B cell (primary cell): ENCODE results near the gene ABCD3. TPM values are rescaled to one million over a fixed set of nuclear protein-coding genes. Genes with fewer than 3 reads are reported as not detected.
"Not testable (repeated sequence)": the region's sequence is repeated elsewhere in the genome, so short reads cannot be mapped to it uniquely, and the experiment has no call there.

Experiments
- ATAC-seq: fragments of 200-7000 bp; cut with Tn5 transposase; one replicate; pipeline ENCODE4 v1.10.0; 2021; ENCODE audit warnings: low read depth, mild to moderate bottlenecking, moderate number of reproducible peaks, moderate library complexity
- CTCF ChIA-PET: fragments of 350-600 bp; sonication (Branson Sonifier 250); formaldehyde crosslinking; loops from one replicate; lab custom pipeline; 2021; ENCODE audit warnings: antibody characterized with exemption, inconsistent platforms; lab: Charles Lee
- POLR2A ChIA-PET: fragments of 350-600 bp; sonication (Branson Sonifier 250); formaldehyde crosslinking; loops from one replicate; lab custom pipeline; 2021; ENCODE audit warnings: antibody characterized with exemption; lab: Charles Lee
- DNase-seq: peaks from one replicate; pipeline ENCODE4 v3.0.0; 2013
- H2AFZ ChIP-seq: 2 replicates; pipeline ENCODE4 v1.6.1; 2012; ENCODE audit warnings: mild to moderate bottlenecking, low read depth, low read length; ENCODE audit not compliant: insufficient read depth, poor library complexity, severe bottlenecking
- H3K27ac ChIP-seq, 2 donors: 1 replicate in 1 of 2; 2 replicates in 1 of 2; pipeline ENCODE4 v1.5.1; 2012 to 2013; ENCODE audit warnings: low read length in 2 of 2, mild to moderate bottlenecking in 2 of 2, moderate library complexity in 1 of 2
- H3K27me3 ChIP-seq, 4 experiments: fragments of 200-600 bp in 1 of 4; sonication (generic) in 1 of 4; replicated peaks in 1 of 4; 1 replicate in 2 of 4; 2 replicates in 2 of 4; pipeline versions ENCODE4 v1.6.1 to v1.7.0; 2013 to 2016; ENCODE audit warnings: low read length in 3 of 4, mild to moderate bottlenecking in 2 of 4, mixed read lengths in 1 of 4, moderate library complexity in 1 of 4; ENCODE audit not compliant: insufficient read depth in 4 of 4, control insufficient read depth in 3 of 4; ENCODE audit errors: control extremely low read depth in 1 of 4
- H3K36me3 ChIP-seq, 2 experiments: replicated peaks in 1 of 2; 1 replicate in 1 of 2; 2 replicates in 1 of 2; pipeline versions ENCODE4 v1.6.1 to v1.7.1; 2013; ENCODE audit warnings: low read length in 1 of 2; ENCODE audit not compliant: insufficient read depth in 2 of 2, control insufficient read depth in 1 of 2; ENCODE audit errors: control extremely low read depth in 1 of 2, extremely low read depth in 1 of 2
- H3K4me1 ChIP-seq, 2 donors: fragments of 200-600 bp in 1 of 2; sonication (generic) in 1 of 2; 1 replicate in 1 of 2; 2 replicates in 1 of 2; pipeline versions ENCODE4 v1.5.1 to v1.6.1; 2013 to 2017; ENCODE audit warnings: low read length in 2 of 2; ENCODE audit not compliant: control insufficient read depth in 2 of 2, insufficient read depth in 2 of 2
- H3K4me2 ChIP-seq: replicated peaks from 2 replicates; pipeline ENCODE3; 2012; ENCODE audit warnings: mild to moderate bottlenecking, low read depth, low read length; ENCODE audit not compliant: poor library complexity, severe bottlenecking
- H3K4me3 ChIP-seq, 5 experiments: fragments of 200-600 bp in 1 of 5; sonication (generic) in 1 of 5; 1 replicate in 3 of 5; 2 replicates in 2 of 5; pipeline versions ENCODE4 v1.5.1 to v1.7.0; 2011 to 2016; ENCODE audit warnings: low read length in 4 of 5, mild to moderate bottlenecking in 4 of 5, low read depth in 2 of 5, control low read depth in 1 of 5, moderate library complexity in 1 of 5; ENCODE audit not compliant: insufficient read depth in 1 of 5; ENCODE audit errors: control extremely low read depth in 1 of 5, extremely low read depth in 1 of 5
- H3K79me2 ChIP-seq: fragments of 200-600 bp; sonication (generic); one replicate; pipeline ENCODE4 v1.6.0; 2016; ENCODE audit warnings: low read length; ENCODE audit not compliant: control insufficient read depth, insufficient read depth
- H3K9ac ChIP-seq: fragments of 200-600 bp; sonication (generic); 2 replicates; pipeline ENCODE4 v1.6.1; 2017; ENCODE audit warnings: mild to moderate bottlenecking, low read length, moderate library complexity
- H3K9me3 ChIP-seq, 3 donors: one replicate each; pipeline versions ENCODE4 v1.6.1 to v1.7.1; 2013; ENCODE audit warnings: low read length in 2 of 3; ENCODE audit not compliant: control insufficient read depth in 2 of 3, insufficient read depth in 1 of 3; ENCODE audit errors: control extremely low read depth in 1 of 3
- H4K20me1 ChIP-seq: 2 replicates; pipeline ENCODE4 v1.6.0; 2012; ENCODE audit warnings: mild to moderate bottlenecking, low read length; ENCODE audit not compliant: insufficient read depth, control insufficient read depth, poor library complexity, severe bottlenecking
- H3K27ac Mint-ChIP-seq: one replicate; pipeline ENCODE4 v1.8.0; 2021; ENCODE audit warnings: mixed read lengths
- H3K27me3 Mint-ChIP-seq: one replicate; pipeline ENCODE4 v1.8.0; 2021; ENCODE audit warnings: mixed read lengths
- H3K4me1 Mint-ChIP-seq: one replicate; pipeline ENCODE4 v1.8.0; 2021; ENCODE audit warnings: mixed read lengths
- H3K4me3 Mint-ChIP-seq: one replicate; pipeline ENCODE4 v1.8.0; 2021; ENCODE audit warnings: mixed read lengths
- H3K9me3 Mint-ChIP-seq: one replicate; pipeline ENCODE4 v1.8.0; 2022; ENCODE audit warnings: mixed read lengths; ENCODE audit not compliant: insufficient read depth
- WGBS: methylation state at CpG from one replicate; pipeline ENCODE4 v1.1.5; 2013; ENCODE audit warnings: missing lambda C conversion rate; ENCODE audit not compliant: insufficient coverage; 5-methylcytosine and 5-hydroxymethylcytosine counted together
- intact Hi-C: fragments of 100-400 bp; cut with micrococcal nuclease; formaldehyde crosslinking; loops from one replicate; pipeline ENCODE4 v1.10.0; 2022
- polyA plus RNA-seq: library from polyadenylated mRNA; depleted of rRNA; stranded (reverse); fragments of >200 nt; gene quantifications from 2 replicates; pipeline ENCODE4 v1.2.3, GENCODE V29; 2012
- total RNA-seq, 2 donors: library from RNA; stranded (reverse); fragments of 120-200 nt in 1 of 2; gene quantifications; 1 replicate in 1 of 2; 2 replicates in 1 of 2; pipeline versions ENCODE4 v1.2.3 to v1.2.4, GENCODE V29; 2013 to 2022

The ABCD3 gene
- total and polyA plus RNA-seq, 2 donors (not counting 1 experiment from before 2014, with no cell fraction given), result 4.0 to 19.4 TPM

- H3K9ac ChIP-seq, H4K20me1 ChIP-seq, H3K4me1 ChIP-seq, ATAC-seq, DNase-seq, H3K36me3 ChIP-seq, H3K9me3 Mint-ChIP-seq, H3K9me3 ChIP-seq, intact Hi-C loops, H3K27me3 ChIP-seq, H3K4me2 ChIP-seq, H3K4me3 Mint-ChIP-seq, H3K27ac ChIP-seq, POLR2A ChIA-PET, H3K79me2 ChIP-seq, H2AFZ ChIP-seq, H3K4me1 Mint-ChIP-seq, CTCF ChIA-PET, H3K4me3 ChIP-seq, H3K27ac Mint-ChIP-seq: not testable (repeated sequence)
- 81% methylated on average over 5 of the region's 7 CpGs for WGBS
- peaks cover 34% of the 10 kb centered on the region for H3K27me3 Mint-ChIP-seq
Measured at GRCh38 chr1:94375666-94376065, 42.5 kb upstream of the ABCD3 start.

GRCh38 chr1:94378493-94378892 is 39.7 kb upstream of the ABCD3 start:
- H3K27me3 Mint-ChIP-seq, result peaks cover 32% of the 10 kb centered on the region
- H3K27ac Mint-ChIP-seq, H3K9me3 ChIP-seq, H3K4me1 ChIP-seq, H3K9ac ChIP-seq, H3K4me3 ChIP-seq, H4K20me1 ChIP-seq, H3K79me2 ChIP-seq, H3K36me3 ChIP-seq, H3K4me3 Mint-ChIP-seq, H3K9me3 Mint-ChIP-seq, CTCF ChIA-PET, intact Hi-C loops, H3K4me2 ChIP-seq, ATAC-seq, H3K4me1 Mint-ChIP-seq, H3K27me3 ChIP-seq, H3K27ac ChIP-seq, DNase-seq, H2AFZ ChIP-seq, POLR2A ChIA-PET: not testable (repeated sequence)
- 75% methylated on average over 1 of the region's 2 CpGs for WGBS
